Endothelial cell of umbilical vein (primary cell): Measurements from ENCODE around the gene NRP2. TPM values are rescaled to one million over a fixed set of nuclear protein-coding genes. Genes with fewer than 3 reads are reported as not detected.

Experiments
- BruUV-seq: library from RNA; stranded (reverse); fragments of 400-500 nt; replicated peaks from 2 replicates; lab custom pipeline; 2021; lab: Mats Ljungman, UMichigan
- CTCF ChIA-PET: fragments of 300-600, 350-600 bp; sonication (Branson Sonifier 250); formaldehyde crosslinking; loops from one replicate; lab custom pipeline; 2021; ENCODE audit warnings: antibody characterized with exemption, inconsistent platforms; lab: Charles Lee
- POLR2A ChIA-PET: fragments of 300-600, 350-600 bp; sonication (Branson Sonifier 250); formaldehyde crosslinking; loops from one replicate; lab custom pipeline; 2021; ENCODE audit warnings: antibody characterized with exemption, inconsistent platforms; lab: Charles Lee
- DNase-seq: peaks from one replicate; pipeline ENCODE4 v3.0.0-alpha.2; 2011; ENCODE audit warnings: low read depth, low spot score
- FAIRE-seq: peaks from 2 replicates; lab custom pipeline; 2011; peaks lifted over from hg19 to GRCh38; lab: Jason Lieb, UNC
- H2AFZ ChIP-seq: 2 replicates; pipeline ENCODE4 v1.6.0; 2012; ENCODE audit warnings: low read depth, low read length, control low read depth, inconsistent platforms
- H3K27ac ChIP-seq: 2 replicates; pipeline ENCODE4 v1.5.1; 2011; ENCODE audit warnings: low read depth, mild to moderate bottlenecking, control low read depth, low read length, moderate library complexity; ENCODE audit not compliant: insufficient read depth
- H3K27me3 ChIP-seq, 2 experiments: 2 replicates each; pipeline versions ENCODE4 v1.6.0 to v1.6.1; 2011; ENCODE audit warnings: low read length in 2 of 2, mixed read lengths in 1 of 2; ENCODE audit not compliant: control insufficient read depth in 2 of 2, insufficient read depth in 2 of 2
- H3K36me3 ChIP-seq, 2 experiments: 2 replicates in 1 of 2; 3 replicates in 1 of 2; pipeline ENCODE4 v1.5.1; 2011; ENCODE audit warnings: low read length in 2 of 2, mild to moderate bottlenecking in 1 of 2, moderate library complexity in 1 of 2; ENCODE audit not compliant: control insufficient read depth in 2 of 2, insufficient read depth in 2 of 2; ENCODE audit errors: extremely low read depth in 1 of 2
- H3K4me1 ChIP-seq: 3 replicates; pipeline ENCODE4 v1.5.1; 2011; ENCODE audit warnings: mild to moderate bottlenecking, low read length; ENCODE audit not compliant: control insufficient read depth, insufficient read depth; ENCODE audit errors: extremely low read depth
- H3K4me2 ChIP-seq: 2 replicates; pipeline ENCODE4 v1.6.1; 2011; ENCODE audit warnings: low read length, control low read depth, mixed read lengths; ENCODE audit not compliant: insufficient read depth
- H3K4me3 ChIP-seq, 3 experiments: fragments of 200-600 bp in 1 of 3; sonication (generic), shearing (Covaris generic) in 1 of 3; replicated peaks in 1 of 3; 2 replicates each; pipeline ENCODE4 v1.5.1; 2011 to 2016; ENCODE audit warnings: control low read depth in 3 of 3, low read length in 3 of 3, mild to moderate bottlenecking in 2 of 3, inconsistent platforms in 1 of 3, low read depth in 1 of 3, moderate library complexity in 1 of 3; ENCODE audit not compliant: insufficient read depth in 1 of 3
- H3K79me2 ChIP-seq: 2 replicates; pipeline ENCODE4 v1.6.0; 2012; ENCODE audit warnings: low read length, inconsistent platforms; ENCODE audit not compliant: control insufficient read depth, insufficient read depth
- H3K9ac ChIP-seq: replicated peaks from 2 replicates; pipeline ENCODE3; 2011; ENCODE audit warnings: low read length, control low read depth; ENCODE audit not compliant: insufficient read depth; ENCODE audit errors: extremely low read depth
- H3K9me1 ChIP-seq: replicated peaks from 3 replicates; pipeline ENCODE4 v1.6.0; 2011; ENCODE audit warnings: mild to moderate bottlenecking, low read length; ENCODE audit not compliant: control insufficient read depth, insufficient read depth; ENCODE audit errors: extremely low read depth
- H3K9me3 ChIP-seq: replicated peaks from 2 replicates; pipeline ENCODE4 v1.5.1; 2012; ENCODE audit warnings: low read length, inconsistent platforms; ENCODE audit not compliant: control insufficient read depth, insufficient read depth
- H4K20me1 ChIP-seq: replicated peaks from 2 replicates; pipeline ENCODE3; 2011; ENCODE audit warnings: mild to moderate bottlenecking, low read length; ENCODE audit not compliant: control insufficient read depth, insufficient read depth; ENCODE audit errors: extremely low read depth
- CTCF ChIP-seq, 2 donors: IDR thresholded peaks; 1 replicate in 1 of 2; 2 replicates in 1 of 2; pipeline ENCODE4 v1.5.1; 2011; ENCODE audit warnings: low read length in 2 of 2, mild to moderate bottlenecking in 2 of 2, moderate library complexity in 2 of 2, control low read depth in 1 of 2, inconsistent platforms in 1 of 2, low read depth in 1 of 2; ENCODE audit not compliant: insufficient read depth in 1 of 2; ENCODE audit errors: extremely low read depth in 1 of 2
- EZH2 ChIP-seq: IDR thresholded peaks from 2 replicates; pipeline ENCODE4 v1.6.1; 2012; ENCODE audit warnings: borderline replicate concordance, low read depth, mild to moderate bottlenecking, moderate library complexity, low read length, inconsistent platforms; ENCODE audit not compliant: severe bottlenecking
- FOS ChIP-seq: IDR thresholded peaks from 2 replicates; pipeline ENCODE4 v1.6.1; 2011; ENCODE audit warnings: mild to moderate bottlenecking, low read length, moderate library complexity, borderline replicate concordance; ENCODE audit not compliant: insufficient read depth
- GATA2 ChIP-seq: IDR thresholded peaks from 2 replicates; pipeline ENCODE4 v1.7.0; 2011; ENCODE audit warnings: low read depth, mild to moderate bottlenecking, moderate library complexity, mixed read lengths, low read length; ENCODE audit not compliant: insufficient read length, insufficient read depth
- JUN ChIP-seq: IDR thresholded peaks from 2 replicates; pipeline ENCODE4 v1.6.1; 2011; ENCODE audit warnings: borderline replicate concordance, low read depth; ENCODE audit not compliant: insufficient read length, insufficient read depth
- MAX ChIP-seq: IDR thresholded peaks from 2 replicates; pipeline ENCODE4 v1.6.1; 2011; ENCODE audit not compliant: insufficient read depth, insufficient read length
- MYC ChIP-seq: IDR thresholded peaks from one replicate; pipeline ENCODE4 v1.6.1; 2011; ENCODE audit warnings: mild to moderate bottlenecking, low read depth, low read length
- POLR2A ChIP-seq: IDR thresholded peaks from 2 replicates; pipeline ENCODE4 v1.6.1; 2012; ENCODE audit warnings: low read depth, mild to moderate bottlenecking, control low read depth, low read length
- POLR2AphosphoS5 ChIP-seq: IDR thresholded peaks from 2 replicates; pipeline ENCODE4 v1.6.1; 2012; ENCODE audit warnings: low read depth, mild to moderate bottlenecking, control low read depth, low read length, moderate library complexity; ENCODE audit not compliant: insufficient read depth
- dilution Hi-C: fragments of 300-500 bp; cut with MboI; formaldehyde crosslinking; loops from one replicate; pipeline ENCODE4 v1.15.0; 2019; ENCODE audit warnings: low sequenced_read_pairs; ENCODE audit not compliant: extremely low pct_ligation_motif_present
- intact Hi-C: fragments of 100-400 bp; cut with micrococcal nuclease; formaldehyde crosslinking; loops from one replicate; pipeline ENCODE4 v1.10.0; 2022
- polyA plus RNA-seq, 4 experiments: library from polyadenylated mRNA; depleted of rRNA in 3 of 4; stranded (reverse) in 3 of 4; unstranded in 1 of 4; fragments of >200 nt; gene quantifications; 2 replicates each; pipeline versions ENCODE4 v1.2.1 to v1.2.3, GENCODE V29; 2011 to 2012; ENCODE audit warnings: missing spikeins in 1 of 4
- total RNA-seq: library from RNA; stranded (reverse); gene quantifications from 2 replicates; pipeline ENCODE4 v1.2.3, GENCODE V29; 2021

Gene NRP2
- total and polyA plus RNA-seq, 2 donors (not counting 3 experiments of a cell fraction or from before 2014, with no cell fraction given): 160 to 240 TPM

GRCh38 chr2:205673312-205673711 is 9.0 kb upstream of the NRP2 start:
- H3K4me2 ChIP-seq: no peak overlapping the region
- no TSS peak for BruUV-seq

More at GRCh38 chr2:205673312-205673711, 9.0 kb upstream of the NRP2 start:
- H3K9me1 ChIP-seq: no peaks in the 10 kb centered on the region
- H3K27me3 ChIP-seq: no peaks in the 10 kb centered on the region
- dilution Hi-C loops (no loop called here), intact Hi-C loops (no loop called here)
- FAIRE-seq: no peak
- H3K4me3 ChIP-seq: no peak overlapping the region
- no peak overlapping the region for H3K27ac ChIP-seq
- H3K4me1 ChIP-seq: peaks cover 5% of the 10 kb centered on the region
- H3K79me2 ChIP-seq: no peaks in the 10 kb centered on the region
- no peak for DNase-seq
- no peak overlapping the region for H2AFZ ChIP-seq
- H3K36me3 ChIP-seq: no peaks in the 10 kb centered on the region
- POLR2A ChIA-PET: no interaction called here
- no peak overlapping the region for H3K9ac ChIP-seq
- CTCF ChIA-PET: interaction anchor here (4.3 to 7.7 kb wide), 2 partner anchors 801 to 1529 kb away, joined by 46 to 62 read pairs; no protein-coding TSS in a partner anchor
- no peaks in the 10 kb centered on the region for H3K9me3 ChIP-seq
- no peaks in the 10 kb centered on the region for H4K20me1 ChIP-seq
- no peak for TF ChIP-seq MYC
- TF ChIP-seq MAX: no peak
- TF ChIP-seq EZH2: no peak
- no peak for TF ChIP-seq POLR2A
- no peak for TF ChIP-seq FOS
- no peak for TF ChIP-seq JUN
- TF ChIP-seq GATA2: no peak
- no peak for TF ChIP-seq CTCF (IDR thresholded peaks at IDR 0.05; ENCODE audit: extremely low read depth in 1 of 2, insufficient read depth in 1 of 2, low read depth in 1 of 2, low read length in 2 of 2)
- TF ChIP-seq POLR2AphosphoS5: no peak
